SK-N-SH treated with all-trans-retinoic acid at 6 μM for 48 hours (cell line): ENCODE data around the gene SRRT.
"Not testable (repeated sequence)": the region's sequence is repeated elsewhere in the genome, so short reads cannot be mapped to it uniquely, and the experiment has no call there.

Experiments used
- ARNTL ChIP-seq: fragments of 450-650 bp; formaldehyde crosslinking; IDR thresholded peaks from 2 replicates; pipeline ENCODE4 v1.5.0; 2020; ENCODE audit warnings: low read depth, mild to moderate bottlenecking, moderate library complexity, borderline replicate concordance
- ZC3H10 ChIP-seq: fragments of 250-450 bp; sonication (Bioruptor Pico); IDR thresholded peaks from 2 replicates; pipeline ENCODE4 v1.5.1; 2021; ENCODE audit warnings: mild to moderate bottlenecking, moderate library complexity
- ZFP30 ChIP-seq: fragments of 450-650 bp; formaldehyde crosslinking; IDR thresholded peaks from 2 replicates; pipeline ENCODE4 v1.5.0; 2022; ENCODE audit warnings: mild to moderate bottlenecking, moderate library complexity
- ZNF565 ChIP-seq: fragments of 450-650 bp; formaldehyde crosslinking; conservative IDR thresholded peaks from 2 replicates; pipeline ENCODE4 v1.5.0; 2020; ENCODE audit warnings: low read depth, mild to moderate bottlenecking, moderate library complexity
- ZNF70 ChIP-seq: fragments of 450-650 bp; formaldehyde crosslinking; IDR thresholded peaks from 2 replicates; pipeline ENCODE4 v1.5.0; 2020; ENCODE audit warnings: mild to moderate bottlenecking, moderate library complexity
- TF ChIP-seq, protein P1 (sequence below): fragments of 250-450 bp; sonication (Bioruptor Pico); IDR thresholded peaks from 2 replicates; pipeline ENCODE4 v1.8.0; 2020; ENCODE audit warnings: mild to moderate bottlenecking, moderate library complexity, borderline replicate concordance

DNA sequence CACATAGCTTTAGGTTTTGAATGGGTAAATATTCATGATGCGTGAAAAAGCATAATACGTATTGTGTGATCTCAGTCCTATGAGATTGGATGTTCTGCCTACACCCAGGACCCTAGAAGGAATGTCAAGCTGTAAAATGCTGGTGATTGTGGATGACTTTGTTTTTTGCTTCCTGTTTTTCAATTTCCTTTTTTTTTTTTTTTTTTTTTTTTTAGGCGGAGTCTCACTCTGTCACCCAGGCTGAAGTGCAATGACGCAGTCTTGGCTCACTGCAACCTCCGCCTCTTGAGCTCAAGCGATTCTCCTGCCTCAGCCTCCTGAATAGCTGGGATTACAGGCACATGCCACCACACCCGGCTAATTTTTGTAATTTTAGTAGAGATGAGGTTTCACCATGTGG lies 35.5 kb downstream of the SRRT start:
- TF ChIP-seq, protein P1, sequence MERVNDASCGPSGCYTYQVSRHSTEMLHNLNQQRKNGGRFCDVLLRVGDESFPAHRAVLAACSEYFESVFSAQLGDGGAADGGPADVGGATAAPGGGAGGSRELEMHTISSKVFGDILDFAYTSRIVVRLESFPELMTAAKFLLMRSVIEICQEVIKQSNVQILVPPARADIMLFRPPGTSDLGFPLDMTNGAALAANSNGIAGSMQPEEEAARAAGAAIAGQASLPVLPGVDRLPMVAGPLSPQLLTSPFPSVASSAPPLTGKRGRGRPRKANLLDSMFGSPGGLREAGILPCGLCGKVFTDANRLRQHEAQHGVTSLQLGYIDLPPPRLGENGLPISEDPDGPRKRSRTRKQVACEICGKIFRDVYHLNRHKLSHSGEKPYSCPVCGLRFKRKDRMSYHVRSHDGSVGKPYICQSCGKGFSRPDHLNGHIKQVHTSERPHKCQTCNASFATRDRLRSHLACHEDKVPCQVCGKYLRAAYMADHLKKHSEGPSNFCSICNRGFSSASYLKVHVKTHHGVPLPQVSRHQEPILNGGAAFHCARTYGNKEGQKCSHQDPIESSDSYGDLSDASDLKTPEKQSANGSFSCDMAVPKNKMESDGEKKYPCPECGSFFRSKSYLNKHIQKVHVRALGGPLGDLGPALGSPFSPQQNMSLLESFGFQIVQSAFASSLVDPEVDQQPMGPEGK (CRISPR knock-in tag), result not testable (repeated sequence)
- TF ChIP-seq ZFP30; ZNF70 (CRISPR knock-in tag); ARNTL (CRISPR knock-in tag); ZNF565 (CRISPR knock-in tag); ZC3H10 (CRISPR knock-in tag): not testable (repeated sequence)
